Thyroid gland (tissue), 4 donors: Measurements from ENCODE around the gene LMO2.

Experiments used
- CTCF ChIP-seq, 6 experiments: fragments of 200-600 bp in 3 of 6; fragments of 450-650 bp in 3 of 6; sonication (generic) in 3 of 6; IDR thresholded peaks; one replicate each; pipeline ENCODE4 v1.5.1; 2016 to 2019; ENCODE audit warnings: antibody characterized with exemption in 6 of 6, mild to moderate bottlenecking in 2 of 6, inconsistent platforms in 1 of 6, moderate library complexity in 1 of 6
- POLR2A ChIP-seq, 2 donors: fragments of 450-650 bp; IDR thresholded peaks; one replicate each; pipeline ENCODE4 v1.6.1; 2017; ENCODE audit warnings: antibody characterized with exemption in 2 of 2, mild to moderate bottlenecking in 2 of 2, moderate library complexity in 1 of 2

- TF ChIP-seq CTCF (IDR thresholded peaks at IDR 0.05) (no peak), POLR2A (IDR thresholded peaks at IDR 0.05) (no peak)
These were observed 4.0 kb downstream of the LMO2 start for GRCh38 chr11:33887886-33888285.
